Body of pancreas (tissue), 4 donors: ENCODE data around the gene PLXDC2. TPM values are rescaled to one million over a fixed set of nuclear protein-coding genes. Genes with fewer than 3 reads are reported as not detected.
"Not testable (repeated sequence)": the region's sequence is repeated elsewhere in the genome, so short reads cannot be mapped to it uniquely, and the experiment has no call there.

Experiments
- ATAC-seq: fragments of 150-250 bp; one replicate; pipeline ENCODE4 v1.9.1; 2016
- DNase-seq, 4 donors: peaks; one replicate each; pipeline ENCODE4 v3.0.0-alpha.2; 2019
- H3K27ac ChIP-seq, 4 donors: fragments of 200-600 bp; sonication (generic); 1 replicate in 3 of 4; 2 replicates in 1 of 4; pipeline versions ENCODE4 v1.5.1 to v1.6.1; 2016 to 2019; ENCODE audit warnings: mild to moderate bottlenecking in 1 of 4, mixed read lengths in 1 of 4, moderate library complexity in 1 of 4
- H3K27me3 ChIP-seq, 2 donors: fragments of 200-600 bp; sonication (generic); one replicate each; pipeline ENCODE4 v1.6.0; 2016; ENCODE audit warnings: mild to moderate bottlenecking in 1 of 2
- H3K36me3 ChIP-seq, 2 donors: fragments of 200-600 bp; sonication (generic); replicated peaks in 1 of 2; 2 replicates each; pipeline ENCODE4 v1.5.1; 2016; ENCODE audit warnings: low read depth in 2 of 2; ENCODE audit not compliant: insufficient read depth in 1 of 2
- H3K4me1 ChIP-seq: fragments of 200-600 bp; sonication (generic); one replicate; pipeline ENCODE4 v1.6.0; 2016
- H3K4me3 ChIP-seq, 2 donors: fragments of 200-600 bp; sonication (generic); 1 replicate in 1 of 2; 2 replicates in 1 of 2; pipeline ENCODE4 v1.5.1; 2016 to 2019
- H3K9me3 ChIP-seq, 3 donors: fragments of 200-600 bp; sonication (generic); 1 replicate in 2 of 3; 2 replicates in 1 of 3; pipeline ENCODE4 v1.5.1; 2016
- POLR2A ChIP-seq, 3 donors: fragments of 450-650 bp; IDR thresholded peaks; one replicate each; pipeline ENCODE4 v1.6.1; 2016; ENCODE audit warnings: antibody characterized with exemption in 3 of 3, mild to moderate bottlenecking in 2 of 3
- WGBS, 2 donors: methylation state at CpG; one replicate each; pipeline ENCODE4 v1.1.5; 2017; 5-methylcytosine and 5-hydroxymethylcytosine counted together
- intact Hi-C: fragments of 100-400 bp; cut with DNase I; formaldehyde crosslinking; loops from one replicate; pipeline ENCODE4 v1.15.1; 2023
- total RNA-seq, 2 donors: library from RNA; depleted of rRNA; stranded (reverse); fragments of >200 nt; gene quantifications; one replicate each; pipeline ENCODE4 v1.1.0, GENCODE V29; 2016
- TF ChIP-seq, protein P1 (sequence below), 7 experiments: fragments of 450-650 bp in 4 of 7; fragments of 200-600 bp in 3 of 7; sonication (generic) in 3 of 7; IDR thresholded peaks; one replicate each; pipeline ENCODE4 v1.5.1; 2016 to 2019; ENCODE audit warnings: antibody characterized with exemption in 7 of 7

Gene PLXDC2
- total RNA-seq, 2 donors from 2014 or later = 8.2 to 13.5 TPM

GRCh38 chr10:20175719-20176118 is 359.5 kb downstream of the PLXDC2 start:
- H3K27ac ChIP-seq = no peak overlapping the region
- no peak for ATAC-seq
- no peaks in the 10 kb centered on the region for H3K4me1 ChIP-seq
- no peak for TF ChIP-seq POLR2A (IDR thresholded peaks at IDR 0.05)
- TF ChIP-seq, protein P1, sequence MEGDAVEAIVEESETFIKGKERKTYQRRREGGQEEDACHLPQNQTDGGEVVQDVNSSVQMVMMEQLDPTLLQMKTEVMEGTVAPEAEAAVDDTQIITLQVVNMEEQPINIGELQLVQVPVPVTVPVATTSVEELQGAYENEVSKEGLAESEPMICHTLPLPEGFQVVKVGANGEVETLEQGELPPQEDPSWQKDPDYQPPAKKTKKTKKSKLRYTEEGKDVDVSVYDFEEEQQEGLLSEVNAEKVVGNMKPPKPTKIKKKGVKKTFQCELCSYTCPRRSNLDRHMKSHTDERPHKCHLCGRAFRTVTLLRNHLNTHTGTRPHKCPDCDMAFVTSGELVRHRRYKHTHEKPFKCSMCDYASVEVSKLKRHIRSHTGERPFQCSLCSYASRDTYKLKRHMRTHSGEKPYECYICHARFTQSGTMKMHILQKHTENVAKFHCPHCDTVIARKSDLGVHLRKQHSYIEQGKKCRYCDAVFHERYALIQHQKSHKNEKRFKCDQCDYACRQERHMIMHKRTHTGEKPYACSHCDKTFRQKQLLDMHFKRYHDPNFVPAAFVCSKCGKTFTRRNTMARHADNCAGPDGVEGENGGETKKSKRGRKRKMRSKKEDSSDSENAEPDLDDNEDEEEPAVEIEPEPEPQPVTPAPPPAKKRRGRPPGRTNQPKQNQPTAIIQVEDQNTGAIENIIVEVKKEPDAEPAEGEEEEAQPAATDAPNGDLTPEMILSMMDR (IDR thresholded peaks at IDR 0.05) = no peak
- H3K27me3 ChIP-seq = no peaks in the 10 kb centered on the region
- WGBS, 2 donors = 54 to 75% methylated on average over 3 of the region's 3 CpGs
- DNase-seq = no peak
- H3K36me3 ChIP-seq = no peaks in the 10 kb centered on the region
- no peaks in the 10 kb centered on the region for H3K9me3 ChIP-seq
- intact Hi-C loops = no loop called here
- no peak overlapping the region for H3K4me3 ChIP-seq

GRCh38 chr10:20180766-20181165 is 364.5 kb downstream of the PLXDC2 start:
- 84 to 85% methylated on average over 1 of the region's 1 CpG for WGBS, 2 donors
- no peak for DNase-seq
- Histone ChIP-seq H3K27ac (no peak overlapping the region), H3K4me1 (no peaks in the 10 kb centered on the region), H3K4me3 (no peak overlapping the region), H3K9me3 (no peaks in the 10 kb centered on the region), H3K27me3 (no peaks in the 10 kb centered on the region), H3K36me3 (no peaks in the 10 kb centered on the region)
- intact Hi-C loops = no loop called here
- TF ChIP-seq, protein P1 (IDR thresholded peaks at IDR 0.05) = no peak
- no peak for TF ChIP-seq POLR2A (IDR thresholded peaks at IDR 0.05)
- ATAC-seq = no peak

DNA sequence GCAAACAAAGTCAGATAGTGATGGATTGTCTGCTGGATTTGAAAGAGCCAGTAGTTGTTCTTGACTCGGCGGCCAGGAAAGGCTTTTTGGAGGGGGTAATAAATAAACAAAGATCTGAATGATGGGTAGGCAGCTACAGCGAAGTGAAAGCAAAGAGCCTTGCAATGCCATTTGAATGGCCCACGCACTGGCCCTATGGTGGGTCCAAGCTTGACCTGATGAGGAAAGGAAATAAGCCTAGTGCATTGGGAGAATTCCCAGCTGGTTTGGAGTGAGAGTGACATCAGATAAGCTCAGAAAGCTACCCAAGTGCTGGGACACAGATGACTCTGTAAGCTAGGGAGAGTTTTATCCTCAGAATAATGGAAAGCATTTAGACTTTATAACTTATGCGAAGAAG is 365.2 kb downstream of the PLXDC2 start:
- Histone ChIP-seq H3K4me1 (no peaks in the 10 kb centered on the region), H3K9me3 (no peaks in the 10 kb centered on the region), H3K27me3 (no peaks in the 10 kb centered on the region), H3K4me3 (no peak overlapping the region), H3K27ac (no peak overlapping the region), H3K36me3 (no peaks in the 10 kb centered on the region)
- DNase-seq = no peak
- no peak for TF ChIP-seq POLR2A (IDR thresholded peaks at IDR 0.05)
- TF ChIP-seq, protein P1 (IDR thresholded peaks at IDR 0.05) = no peak
- 38 to 50% methylated on average over 5 of the region's 5 CpGs for WGBS, 2 donors
- ATAC-seq = no peak
- intact Hi-C loops = no loop called here

DNA sequence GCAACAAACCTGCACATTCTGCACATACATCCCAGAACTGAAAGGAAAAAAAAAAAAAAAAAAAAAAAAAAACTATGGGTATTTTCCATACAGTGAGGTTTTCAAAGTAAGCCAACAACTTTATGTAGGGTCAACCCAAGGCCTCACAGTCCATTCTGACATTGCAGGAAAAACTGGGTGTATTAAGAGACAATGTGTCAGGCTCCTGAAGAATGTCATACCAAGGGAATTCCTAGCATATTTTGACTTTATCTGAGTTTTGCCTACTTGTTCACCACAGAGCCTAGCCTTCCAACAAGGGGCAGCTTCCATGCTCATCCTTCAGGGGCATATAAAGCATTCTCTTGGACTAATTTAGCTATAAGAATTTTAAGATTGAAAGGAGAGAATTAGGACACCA is 368.9 kb downstream of the PLXDC2 start:
- no peak for DNase-seq

GRCh38 chr10:20191392-20191791 is 375.2 kb downstream of the PLXDC2 start:
- not testable (repeated sequence) for ATAC-seq
- 38 to 54% methylated on average over 3 of the region's 3 CpGs for WGBS, 2 donors

More for the DNA sequence above, 368.9 kb downstream of the PLXDC2 start:
- no peaks in the 10 kb centered on the region for H3K4me1 ChIP-seq
- TF ChIP-seq POLR2A (IDR thresholded peaks at IDR 0.05) = no peak
- TF ChIP-seq, protein P1 (IDR thresholded peaks at IDR 0.05) = no peak
- no peak overlapping the region for H3K27ac ChIP-seq
- no peaks in the 10 kb centered on the region for H3K9me3 ChIP-seq
- ATAC-seq = no peak
- intact Hi-C loops = no loop called here
- no peak overlapping the region for H3K4me3 ChIP-seq
- no peaks in the 10 kb centered on the region for H3K27me3 ChIP-seq
- H3K36me3 ChIP-seq = no peaks in the 10 kb centered on the region

More at GRCh38 chr10:20191392-20191791, 375.2 kb downstream of the PLXDC2 start:
- H3K27ac ChIP-seq, intact Hi-C loops, H3K9me3 ChIP-seq, H3K4me3 ChIP-seq, H3K36me3 ChIP-seq, H3K27me3 ChIP-seq, DNase-seq, H3K4me1 ChIP-seq: not testable (repeated sequence)
